Jurkat, Clone E6-1 (cell line): ENCODE measurements around the gene PRRT2.
A peak's percentile ranks its signal among the peaks of the same experiment; 100 is the strongest.

Experiments
- DNase-seq: peaks from one replicate; pipeline ENCODE4 v3.0.0-alpha.2; 2011; ENCODE audit warnings: low read depth, low spot score
- H3K4me3 ChIP-seq: 2 replicates; pipeline ENCODE4 v1.5.1; 2011; ENCODE audit warnings: mild to moderate bottlenecking, low read length, control low read depth, moderate library complexity

The PRRT2 gene

DNA sequence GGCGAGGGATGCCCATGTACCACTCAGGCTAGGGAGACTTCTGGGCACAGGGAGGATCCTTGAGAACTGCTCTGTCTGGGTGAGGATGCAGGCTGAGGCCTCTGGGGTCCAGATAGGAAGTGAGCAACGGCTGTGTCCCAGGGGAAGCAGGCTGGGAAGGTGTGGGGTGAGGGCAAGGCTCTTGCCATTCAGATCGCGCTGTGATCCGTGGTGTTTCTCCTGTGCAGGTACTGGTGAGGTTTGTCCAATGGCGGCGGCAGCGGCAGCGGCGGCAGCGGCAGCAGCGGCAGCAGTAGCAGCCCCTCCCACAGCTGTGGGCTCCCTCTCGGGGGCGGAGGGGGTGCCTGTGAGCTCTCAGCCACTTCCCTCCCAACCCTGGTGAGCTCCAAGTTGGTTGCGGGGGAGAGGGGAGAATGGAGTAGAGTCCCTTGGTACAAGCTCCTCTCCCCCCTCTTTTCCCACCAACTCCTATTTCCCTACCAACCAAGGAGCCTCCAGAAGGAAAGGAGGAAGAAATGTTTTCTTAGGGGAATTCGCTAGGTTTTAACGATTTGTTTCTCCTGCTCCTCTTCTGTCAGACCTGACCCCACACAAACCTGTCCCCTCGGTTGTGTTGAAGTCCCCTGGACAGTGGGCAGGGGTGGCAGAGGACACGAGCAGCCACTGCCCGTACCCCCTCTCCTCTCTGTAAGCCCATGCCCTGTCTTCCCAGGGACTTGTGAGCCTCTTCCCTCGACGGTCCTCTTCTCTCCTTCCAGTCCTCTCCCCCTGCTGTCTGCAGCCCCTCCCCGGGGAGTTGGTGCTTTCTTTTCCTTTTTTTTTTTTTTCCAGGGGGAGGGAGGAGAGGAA, 1.9 kb upstream of the PRRT2 start:
- DNase-seq, result peak; percentile 44
- peak overlapping the region; percentile 91 for H3K4me3 ChIP-seq

DNA sequence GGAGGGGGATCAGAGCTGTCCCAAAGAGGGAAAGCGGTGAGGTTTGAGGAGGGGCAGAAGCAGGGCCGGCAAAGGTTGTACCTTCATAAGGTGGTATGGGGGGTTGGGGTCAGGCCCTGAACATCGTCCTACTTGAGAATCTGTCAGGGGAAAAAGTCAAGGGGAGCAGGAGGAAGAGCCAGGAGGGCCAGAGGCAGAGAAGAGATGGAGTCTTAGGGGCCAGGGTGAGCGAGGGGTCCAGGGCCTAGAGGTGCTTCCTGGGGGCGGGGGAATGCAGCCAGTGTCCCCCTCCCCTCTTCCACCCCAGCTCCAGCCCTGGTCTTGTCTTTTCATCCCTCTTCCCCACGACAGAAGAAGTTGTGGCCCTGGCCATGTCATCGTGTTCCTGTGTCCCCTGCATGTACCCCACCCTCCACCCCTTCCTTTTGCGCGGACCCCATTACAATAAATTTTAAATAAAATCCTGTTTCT, 1.3 kb upstream of the PRRT2 start:
- DNase-seq, result no peak
- peak overlapping the region; percentile 91; the same call in 1 of the 2 replicates for H3K4me3 ChIP-seq

DNA sequence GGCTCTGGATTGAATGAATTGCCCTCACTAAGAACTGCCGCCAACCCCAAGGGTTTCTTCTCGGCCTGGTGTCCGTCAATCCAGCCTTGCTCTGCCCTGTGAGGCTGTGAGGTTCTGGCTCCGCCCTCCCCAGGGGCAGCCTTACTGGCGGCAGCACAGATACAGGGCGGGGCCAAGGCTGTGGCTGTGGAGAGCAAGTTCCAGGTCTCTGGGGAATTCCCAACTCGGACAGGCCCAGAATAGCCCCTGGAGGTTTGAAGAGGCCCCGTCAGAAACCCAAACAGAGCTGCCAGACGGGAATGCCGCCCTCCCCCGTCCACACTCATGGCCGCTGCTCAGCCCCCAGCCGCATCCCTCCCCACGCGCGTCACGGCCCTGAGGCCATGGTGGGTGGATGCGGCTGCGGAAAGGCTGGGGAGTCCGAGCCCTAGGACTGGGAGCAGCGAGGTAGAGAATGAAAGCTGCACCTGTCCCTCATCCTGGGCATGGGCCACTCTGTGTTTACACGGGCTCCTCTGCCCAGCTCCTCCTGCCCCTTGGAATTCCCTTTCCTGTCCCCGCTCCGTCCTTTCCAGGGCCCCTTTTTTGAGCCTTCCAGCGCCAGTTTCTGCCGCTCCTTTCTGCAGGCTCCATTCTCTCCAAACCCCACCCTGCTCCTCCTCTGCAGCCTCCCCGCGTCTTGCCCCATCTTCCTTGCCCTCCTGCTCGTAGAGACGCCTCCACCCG, 660 bp upstream of the PRRT2 start:
- no peak for DNase-seq
- no peak overlapping the region for H3K4me3 ChIP-seq

DNA sequence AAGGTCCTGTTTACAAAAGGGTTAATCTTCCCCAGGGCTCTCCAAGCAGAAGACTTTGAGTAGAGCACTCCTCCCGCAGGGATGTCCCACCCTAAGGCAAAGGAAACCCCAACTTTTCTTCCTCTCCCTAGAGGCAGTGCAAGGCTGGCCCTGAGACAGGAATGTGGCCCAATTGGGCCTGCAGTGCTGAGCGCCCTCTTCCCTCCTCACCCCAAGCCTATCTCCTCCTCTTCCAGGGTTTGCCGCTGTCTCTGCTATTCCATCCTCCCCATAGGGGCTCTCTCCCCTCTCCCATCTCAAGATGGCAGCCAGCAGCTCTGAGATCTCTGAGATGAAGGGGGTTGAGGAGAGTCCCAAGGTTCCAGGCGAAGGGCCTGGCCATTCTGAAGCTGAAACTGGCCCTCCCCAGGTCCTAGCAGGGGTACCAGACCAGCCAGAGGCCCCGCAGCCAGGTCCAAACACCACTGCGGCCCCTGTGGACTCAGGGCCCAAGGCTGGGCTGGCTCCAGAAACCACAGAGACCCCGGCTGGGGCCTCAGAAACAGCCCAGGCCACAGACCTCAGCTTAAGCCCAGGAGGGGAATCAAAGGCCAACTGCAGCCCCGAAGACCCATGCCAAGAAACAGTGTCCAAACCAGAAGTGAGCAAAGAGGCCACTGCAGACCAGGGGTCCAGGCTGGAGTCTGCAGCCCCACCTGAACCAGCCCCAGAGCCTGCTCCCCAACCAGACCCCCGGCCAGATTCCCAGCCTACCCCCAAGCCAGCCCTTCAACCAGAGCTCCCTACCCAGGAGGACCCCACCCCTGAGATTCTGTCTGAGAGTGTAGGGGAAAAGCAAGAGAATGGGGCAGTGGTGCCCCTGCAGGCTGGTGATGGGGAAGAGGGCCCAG, 1.0 kb downstream of the PRRT2 start:
- no peak overlapping the region for H3K4me3 ChIP-seq
- no peak for DNase-seq

DNA sequence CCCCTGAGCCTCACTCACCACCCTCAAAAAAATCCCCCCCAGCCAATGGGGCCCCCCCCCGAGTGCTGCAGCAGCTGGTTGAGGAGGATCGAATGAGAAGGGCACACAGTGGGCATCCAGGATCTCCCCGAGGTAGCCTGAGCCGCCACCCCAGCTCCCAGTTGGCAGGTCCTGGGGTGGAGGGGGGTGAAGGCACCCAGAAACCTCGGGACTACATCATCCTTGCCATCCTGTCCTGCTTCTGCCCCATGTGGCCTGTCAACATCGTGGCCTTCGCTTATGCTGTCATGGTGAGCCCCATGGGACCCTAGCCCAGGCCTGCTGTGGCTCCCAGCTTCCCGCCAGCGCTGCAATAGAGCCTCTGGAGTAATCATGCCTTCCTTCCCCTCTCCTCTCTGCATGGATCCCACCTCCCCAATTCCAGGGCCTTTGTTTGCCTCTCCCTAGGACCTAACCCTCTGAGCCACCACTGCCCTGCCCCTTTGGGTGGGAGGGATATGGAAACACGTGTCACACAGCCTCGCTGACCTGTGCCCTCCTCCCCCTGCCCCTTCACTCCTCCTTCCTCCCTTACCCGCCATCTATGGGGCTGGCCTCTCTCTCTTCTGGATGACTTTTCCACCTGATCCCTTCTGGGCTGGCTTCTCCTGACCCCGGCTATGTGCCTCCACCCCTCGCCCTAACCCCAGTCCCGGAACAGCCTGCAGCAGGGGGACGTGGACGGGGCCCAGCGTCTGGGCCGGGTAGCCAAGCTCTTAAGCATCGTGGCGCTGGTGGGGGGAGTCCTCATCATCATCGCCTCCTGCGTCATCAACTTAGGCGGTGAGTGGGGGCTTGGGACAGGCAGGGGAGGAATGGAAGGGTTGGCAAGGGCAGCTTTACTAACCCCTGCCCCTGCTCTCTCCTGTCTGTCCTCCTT, 1.9 kb downstream of the PRRT2 start:
- H3K4me3 ChIP-seq, result no peak overlapping the region

DNA sequence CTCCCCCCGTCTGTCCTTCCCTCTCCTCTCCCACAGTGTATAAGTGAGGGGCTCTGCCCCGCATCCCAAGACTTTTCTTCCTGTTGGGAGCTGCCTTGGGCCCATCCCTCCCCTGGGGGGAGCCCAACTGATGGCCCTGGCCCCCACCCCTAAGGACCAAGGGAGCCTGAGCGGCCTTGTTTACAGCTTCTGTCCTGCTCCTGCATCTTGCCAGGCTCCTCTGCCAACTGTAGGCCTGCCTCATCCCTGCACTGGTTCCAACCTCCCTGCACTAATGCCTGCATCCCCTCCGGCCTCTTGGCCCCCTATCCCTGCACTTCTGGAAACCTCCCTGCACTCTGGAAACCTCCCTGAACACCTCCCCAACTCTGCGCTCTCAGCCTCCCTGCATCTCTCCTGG, 2.6 kb downstream of the PRRT2 start:
- no peak for DNase-seq
- peak overlapping the region; percentile 86 for H3K4me3 ChIP-seq

More for the DNA sequence above, 1.9 kb downstream of the PRRT2 start:
- DNase-seq, result no peak

DNA sequence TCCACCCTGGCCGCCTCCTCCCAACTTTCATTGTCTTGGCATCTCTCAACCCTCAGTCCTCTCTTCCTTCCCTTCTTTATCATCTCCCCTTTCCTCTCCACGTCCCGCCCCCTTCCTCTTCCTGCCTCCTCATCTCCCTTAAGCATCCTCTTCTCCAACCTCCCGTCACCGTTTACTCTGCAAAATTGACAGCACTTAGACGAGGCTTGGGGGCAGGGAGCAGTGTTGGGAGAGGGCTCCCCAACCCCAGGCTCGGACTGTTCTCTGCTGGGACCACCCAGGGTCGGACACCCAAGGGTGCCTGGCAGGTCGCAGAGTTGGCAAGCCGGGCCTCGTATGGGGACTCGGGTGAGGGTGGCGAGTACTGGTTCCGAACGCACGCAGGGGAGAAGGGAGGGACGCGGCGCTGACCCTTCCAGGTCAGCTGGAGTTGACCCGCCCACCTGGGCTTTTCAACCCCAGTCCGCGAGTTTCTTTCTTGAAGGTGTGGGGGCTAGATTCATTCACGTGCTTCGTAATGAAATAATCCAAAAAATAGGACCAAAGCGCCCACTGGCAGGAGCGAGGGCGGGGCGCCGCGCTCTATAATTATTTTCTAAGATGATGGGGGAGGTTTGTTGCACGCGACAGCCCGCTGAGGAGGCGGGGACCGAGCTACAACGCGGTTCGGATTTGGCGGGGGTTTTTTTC, 3.2 kb downstream of the PRRT2 start:
- DNase-seq, result peak; percentile 45
- H3K4me3 ChIP-seq, result peak overlapping the region; percentile 86

DNA sequence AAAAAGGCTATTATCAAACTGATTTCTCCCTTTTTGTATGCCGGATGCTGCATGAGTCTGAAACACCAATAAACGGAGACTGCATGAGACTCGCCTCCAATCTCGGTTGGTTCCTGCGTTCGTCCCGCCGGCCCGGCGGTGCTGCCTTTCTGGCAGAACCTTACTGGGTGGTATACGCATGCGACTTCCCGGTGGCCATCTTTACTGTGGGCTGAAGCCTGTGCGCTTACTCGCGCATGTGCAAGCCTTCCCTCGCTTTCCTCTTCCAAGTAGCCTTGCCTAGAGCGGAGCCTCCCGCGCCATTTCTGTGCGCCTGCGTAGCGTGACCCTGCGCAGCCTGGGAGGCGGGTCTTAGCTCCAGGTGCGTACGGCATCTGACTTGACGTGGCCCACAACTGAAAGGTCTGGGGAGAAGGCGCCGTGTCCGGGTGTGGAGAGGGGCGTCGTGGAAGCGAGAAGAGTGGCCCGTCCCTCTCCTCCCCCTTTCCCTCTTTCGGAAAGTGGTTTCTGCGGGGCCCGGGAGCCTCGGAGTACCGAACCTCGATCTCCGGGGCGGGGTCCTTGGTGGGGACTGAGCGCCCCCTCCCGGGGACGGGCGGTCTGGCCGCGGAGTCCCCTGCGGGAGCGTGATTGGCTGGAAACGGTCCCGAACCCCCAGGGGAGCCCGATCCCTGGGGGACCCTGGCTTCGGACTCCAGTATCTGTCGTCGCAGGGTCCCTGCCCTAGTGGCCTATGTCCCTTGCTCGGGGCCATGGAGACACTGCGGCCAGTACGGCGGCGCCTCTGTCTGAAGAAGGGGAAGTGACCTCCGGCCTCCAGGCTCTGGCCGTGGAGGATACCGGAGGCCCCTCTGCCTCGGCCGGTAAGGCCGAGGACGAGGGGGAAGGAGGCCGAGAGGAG, 4.0 kb downstream of the PRRT2 start, which contains the start of gene PAGR1:
Gene PAGR1 (plus strand): TSS at position 360 of the 901 bp plus-strand sequence. CDS start 374 bp downstream, at position 734.
- H3K4me3 ChIP-seq, result peak within 1 kb of the TSS; percentile 86
- DNase-seq, result peak; percentile 100

DNA sequence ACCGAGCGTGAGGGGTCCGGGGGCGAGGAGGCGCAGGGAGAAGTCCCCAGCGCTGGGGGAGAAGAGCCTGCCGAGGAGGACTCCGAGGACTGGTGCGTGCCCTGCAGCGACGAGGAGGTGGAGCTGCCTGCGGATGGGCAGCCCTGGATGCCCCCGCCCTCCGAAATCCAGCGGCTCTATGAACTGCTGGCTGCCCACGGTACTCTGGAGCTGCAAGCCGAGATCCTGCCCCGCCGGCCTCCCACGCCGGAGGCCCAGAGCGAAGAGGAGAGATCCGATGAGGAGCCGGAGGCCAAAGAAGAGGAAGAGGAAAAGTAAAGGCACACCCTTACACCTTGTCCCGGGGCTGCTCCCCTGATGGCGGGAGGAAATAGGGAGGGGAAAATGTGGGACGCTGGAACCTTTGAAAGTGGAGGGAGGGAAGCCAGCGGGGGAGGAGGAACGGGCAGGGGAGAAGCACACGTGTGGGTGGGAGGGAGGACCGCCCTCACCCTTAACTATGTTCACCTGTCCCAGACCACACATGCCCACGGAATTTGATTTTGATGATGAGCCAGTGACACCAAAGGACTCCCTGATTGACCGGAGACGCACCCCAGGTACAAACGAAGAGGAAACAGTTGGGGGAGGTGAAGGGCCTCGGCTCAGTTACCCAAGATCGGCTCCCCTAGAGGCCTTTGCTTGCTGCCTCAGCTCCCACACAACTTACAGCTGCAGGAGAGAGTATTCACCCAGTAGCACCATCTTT, 4.9 kb downstream of the PRRT2 start:
- DNase-seq, result peak; percentile 55
- peak overlapping the region; percentile 86 for H3K4me3 ChIP-seq

DNA sequence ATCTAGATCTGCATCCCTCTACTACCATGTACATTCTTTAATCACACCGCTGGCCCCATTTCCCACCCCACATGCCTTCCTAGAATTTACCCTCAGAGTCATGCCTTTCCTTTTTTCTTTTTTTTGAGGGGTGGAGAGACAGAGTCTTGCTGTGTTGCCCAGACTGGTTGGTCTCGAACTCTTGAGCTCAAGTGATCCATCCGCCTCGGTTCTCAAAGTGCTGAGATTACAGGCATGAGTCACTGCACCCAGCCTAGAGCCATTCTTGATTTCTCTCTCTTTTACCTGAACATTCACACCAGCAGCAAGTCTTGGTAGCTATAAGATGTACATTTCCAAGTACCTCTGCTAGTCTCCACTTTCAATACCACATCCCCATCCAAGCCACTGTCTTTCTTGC, 6.1 kb downstream of the PRRT2 start:
- DNase-seq, result no peak
- H3K4me3 ChIP-seq, result no peak overlapping the region

DNA sequence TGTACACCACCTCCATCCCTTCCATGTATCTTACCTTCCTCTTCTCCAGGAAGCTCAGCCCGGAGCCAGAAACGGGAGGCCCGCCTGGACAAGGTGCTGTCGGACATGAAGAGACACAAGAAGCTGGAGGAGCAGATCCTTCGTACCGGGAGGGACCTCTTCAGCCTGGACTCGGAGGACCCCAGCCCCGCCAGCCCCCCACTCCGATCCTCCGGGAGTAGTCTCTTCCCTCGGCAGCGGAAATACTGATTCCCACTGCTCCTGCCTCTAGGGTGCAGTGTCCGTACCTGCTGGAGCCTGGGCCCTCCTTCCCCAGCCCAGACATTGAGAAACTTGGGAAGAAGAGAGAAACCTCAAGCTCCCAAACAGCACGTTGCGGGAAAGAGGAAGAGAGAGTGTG, 7.5 kb downstream of the PRRT2 start:
- no peak for DNase-seq
- peak overlapping the region; percentile 53 for H3K4me3 ChIP-seq

DNA sequence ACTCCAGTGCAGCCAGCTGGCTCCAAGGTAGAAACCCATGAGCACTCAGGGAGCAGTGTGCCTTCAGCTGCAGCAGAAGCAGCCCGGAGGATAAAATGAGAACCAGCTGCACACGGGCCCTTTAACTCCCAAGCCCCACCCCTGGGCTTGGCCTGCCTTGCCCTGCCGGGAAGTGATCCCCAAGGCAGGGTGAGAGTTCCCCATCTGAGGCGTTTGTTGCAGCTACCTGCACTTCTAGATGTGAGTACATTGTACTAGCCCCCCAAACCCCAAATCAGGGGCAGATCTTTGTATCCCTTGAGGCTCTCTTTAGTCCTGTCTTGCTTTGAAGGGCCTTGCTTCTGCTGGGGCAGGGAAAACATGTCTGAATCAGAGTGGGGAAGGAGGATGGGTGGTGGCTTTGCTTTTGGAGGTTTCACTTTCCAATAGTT, 8.3 kb downstream of the PRRT2 start, which contains the start of gene MVP:
Gene MVP (plus strand): TSS at position 192 of the 431 bp plus-strand sequence. CDS start 10,088 bp downstream, outside the sequence.
- H3K4me3 ChIP-seq, result peak within 1 kb of the TSS; percentile 53
- DNase-seq, result peak; percentile 45

DNA sequence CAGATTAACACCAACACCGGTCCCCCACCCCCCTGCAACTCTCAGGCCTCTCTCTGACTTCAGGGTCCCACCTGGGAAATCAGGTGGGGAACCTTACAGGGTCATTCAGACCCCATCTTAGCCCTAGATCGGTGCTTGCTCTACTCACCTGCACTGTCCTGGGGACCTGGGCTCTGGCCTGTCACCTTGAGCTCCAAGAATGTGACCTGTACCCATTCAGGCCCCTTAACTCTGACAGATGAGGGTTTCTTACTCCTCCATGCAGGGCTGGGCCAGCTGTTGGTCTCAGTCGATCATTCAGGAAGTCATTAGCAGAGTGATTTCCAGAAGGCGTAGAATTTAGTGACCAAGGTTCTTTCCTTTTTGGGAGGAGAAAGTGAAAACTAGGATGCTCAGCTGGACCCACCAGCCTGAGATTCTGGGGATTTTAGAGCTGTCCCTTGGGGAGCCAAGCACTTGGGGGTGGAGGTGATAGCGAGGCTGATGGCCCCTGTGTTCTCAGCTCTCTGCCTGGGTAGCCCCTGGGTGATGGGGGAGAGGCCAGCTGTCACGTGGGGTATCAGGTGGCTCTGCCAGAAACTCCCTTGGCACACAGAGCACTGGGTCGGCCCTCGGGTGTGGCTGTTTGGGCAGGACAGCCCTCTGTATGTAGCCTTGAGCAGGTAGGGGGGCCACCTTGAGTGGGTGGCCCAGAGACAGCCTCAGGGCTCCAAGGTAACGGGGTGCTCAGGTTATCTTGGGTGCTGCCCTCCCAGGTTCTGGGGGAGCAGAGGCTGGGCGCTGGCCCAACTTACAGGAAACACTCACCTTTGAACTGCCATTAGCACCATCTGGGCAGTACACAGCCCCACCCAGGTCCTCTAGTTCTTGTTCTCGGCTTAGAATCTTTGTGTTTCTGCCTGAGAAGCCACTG, 9.0 kb downstream of the PRRT2 start:
- no peak for DNase-seq
- H3K4me3 ChIP-seq, result peak overlapping the region; percentile 53

DNA sequence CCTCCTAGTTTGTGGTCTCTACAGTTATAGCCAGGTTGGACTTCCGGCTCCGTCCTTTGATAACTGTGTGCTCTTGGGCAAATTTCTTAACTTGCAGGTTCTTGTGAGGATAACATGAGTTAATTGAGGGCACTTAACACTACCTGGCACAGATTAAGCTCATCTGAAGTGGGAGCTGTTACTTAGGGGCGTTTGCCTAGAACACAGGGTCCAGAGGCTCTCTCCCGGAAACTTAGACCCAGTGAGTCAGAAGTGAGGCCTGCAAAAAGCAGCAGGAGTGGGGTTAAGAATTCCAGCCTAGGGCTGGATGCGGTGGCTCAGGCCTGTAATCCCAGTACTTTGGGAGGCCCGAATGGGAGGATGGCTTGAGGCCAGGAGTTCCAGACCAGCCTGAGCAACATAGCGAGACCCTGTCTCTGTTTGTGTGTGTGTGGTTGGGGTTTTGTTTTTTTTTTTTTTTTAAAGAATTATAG, 9.7 kb downstream of the PRRT2 start:
- no peak overlapping the region for H3K4me3 ChIP-seq
- no peak for DNase-seq
